ENCODE results near the gene GRID1. TPM values are rescaled to one million over a fixed set of nuclear protein-coding genes. Genes with fewer than 3 reads are reported as not detected.

The GRID1 gene
- total RNA-seq, 1 donor from 2014 or later = 0.75 TPM

GRCh38 chr10:85971494-85971893 is 395.1 kb downstream of the GRID1 start:
- no peak for TF ChIP-seq EZH2 (IDR thresholded peaks at IDR 0.05; ENCODE audit: insufficient read depth, low read length)
- TF ChIP-seq CTCF (IDR thresholded peaks at IDR 0.05; ENCODE audit: insufficient read depth, low read depth, low read length) = no peak
- Histone ChIP-seq H2AFZ (ENCODE audit: low read depth, low read length) (no peak overlapping the region), H3K4me3 (ENCODE audit: insufficient read depth, low read depth, low read length) (no peak overlapping the region), H3K9me3 (ENCODE audit: insufficient read depth, low read depth, low read length) (no peaks in the 10 kb centered on the region), H3K4me2 (ENCODE audit: low read length) (no peak overlapping the region), H3K4me1 (ENCODE audit: insufficient read depth, low read length) (no peaks in the 10 kb centered on the region), H3K27ac (ENCODE audit: low read depth, low read length) (no peak overlapping the region), H3K27me3 (ENCODE audit: insufficient read depth, low read length) (no peaks in the 10 kb centered on the region), H3K36me3 (ENCODE audit: insufficient read depth, low read length) (no peaks in the 10 kb centered on the region), H3K9ac (ENCODE audit: low read length) (no peak overlapping the region), H4K20me1 (ENCODE audit: insufficient read depth, low read length) (no peaks in the 10 kb centered on the region), H3K79me2 (ENCODE audit: insufficient read depth, low read length) (no peaks in the 10 kb centered on the region)
- no peak overlapping the region for H3K4me3 Mint-ChIP-seq (ENCODE audit: unreplicated experiment)
- no peak for FAIRE-seq
- no peak overlapping the region for H3K27ac Mint-ChIP-seq (ENCODE audit: unreplicated experiment)
- H3K4me1 Mint-ChIP-seq (ENCODE audit: low read depth, unreplicated experiment) = no peaks in the 10 kb centered on the region
- no peaks in the 10 kb centered on the region for H3K36me3 Mint-ChIP-seq (ENCODE audit: low read depth, unreplicated experiment)
- no peaks in the 10 kb centered on the region for H3K9me3 Mint-ChIP-seq (ENCODE audit: unreplicated experiment)
- DNase-seq (ENCODE audit: low read depth) = no peak
- no peaks in the 10 kb centered on the region for H3K27me3 Mint-ChIP-seq (ENCODE audit: low read depth, unreplicated experiment)

- Histone ChIP-seq H3K36me3 (ENCODE audit: insufficient read depth, low read length) (no peaks in the 10 kb centered on the region), H3K9ac (ENCODE audit: low read length) (no peak overlapping the region), H4K20me1 (ENCODE audit: insufficient read depth, low read length) (no peaks in the 10 kb centered on the region), H2AFZ (ENCODE audit: low read depth, low read length) (no peak overlapping the region), H3K79me2 (ENCODE audit: insufficient read depth, low read length) (no peaks in the 10 kb centered on the region), H3K27ac (ENCODE audit: low read depth, low read length) (no peak overlapping the region), H3K4me2 (ENCODE audit: low read length) (no peak overlapping the region), H3K4me1 (ENCODE audit: insufficient read depth, low read length) (no peaks in the 10 kb centered on the region), H3K27me3 (ENCODE audit: insufficient read depth, low read length) (no peaks in the 10 kb centered on the region), H3K4me3 (ENCODE audit: insufficient read depth, low read depth, low read length) (no peak overlapping the region), H3K9me3 (ENCODE audit: insufficient read depth, low read depth, low read length) (no peaks in the 10 kb centered on the region)
- DNase-seq (ENCODE audit: low read depth) (no peak), FAIRE-seq (no peak)
- Mint-ChIP-seq H3K9me3 (ENCODE audit: unreplicated experiment) (peaks cover 11% of the 10 kb centered on the region), H3K27ac (ENCODE audit: unreplicated experiment) (no peak overlapping the region), H3K36me3 (ENCODE audit: low read depth, unreplicated experiment) (no peaks in the 10 kb centered on the region), H3K4me1 (ENCODE audit: low read depth, unreplicated experiment) (no peaks in the 10 kb centered on the region), H3K27me3 (ENCODE audit: low read depth, unreplicated experiment) (peaks cover 3% of the 10 kb centered on the region), H3K4me3 (ENCODE audit: unreplicated experiment) (no peak overlapping the region)
- TF ChIP-seq EZH2 (IDR thresholded peaks at IDR 0.05; ENCODE audit: insufficient read depth, low read length) (no peak), CTCF (IDR thresholded peaks at IDR 0.05; ENCODE audit: insufficient read depth, low read depth, low read length) (no peak)
These were observed 399.0 kb downstream of the GRID1 start for GRCh38 chr10:85967594-85967993.

GRCh38 chr10:85961479-85962067 is 405.0 kb downstream of the GRID1 start:
- Histone ChIP-seq H2AFZ (ENCODE audit: low read depth, low read length) (no peak overlapping the region), H3K9ac (ENCODE audit: low read length) (no peak overlapping the region), H3K4me2 (ENCODE audit: low read length) (no peak overlapping the region), H3K9me3 (ENCODE audit: insufficient read depth, low read depth, low read length) (peaks cover 3% of the 10 kb centered on the region), H3K79me2 (ENCODE audit: insufficient read depth, low read length) (no peaks in the 10 kb centered on the region), H3K36me3 (ENCODE audit: insufficient read depth, low read length) (no peaks in the 10 kb centered on the region), H3K4me3 (ENCODE audit: insufficient read depth, low read depth, low read length) (no peak overlapping the region), H3K4me1 (ENCODE audit: insufficient read depth, low read length) (no peaks in the 10 kb centered on the region), H3K27me3 (ENCODE audit: insufficient read depth, low read length) (no peaks in the 10 kb centered on the region), H3K27ac (ENCODE audit: low read depth, low read length) (no peak overlapping the region), H4K20me1 (ENCODE audit: insufficient read depth, low read length) (no peaks in the 10 kb centered on the region)
- Mint-ChIP-seq H3K4me3 (ENCODE audit: unreplicated experiment) (no peak overlapping the region), H3K36me3 (ENCODE audit: low read depth, unreplicated experiment) (no peaks in the 10 kb centered on the region), H3K27ac (ENCODE audit: unreplicated experiment) (no peak overlapping the region), H3K4me1 (ENCODE audit: low read depth, unreplicated experiment) (no peaks in the 10 kb centered on the region), H3K9me3 (ENCODE audit: unreplicated experiment) (peaks cover 16% of the 10 kb centered on the region), H3K27me3 (ENCODE audit: low read depth, unreplicated experiment) (peaks cover 3% of the 10 kb centered on the region)
- DNase-seq (ENCODE audit: low read depth) = no peak
- no peak for FAIRE-seq
- TF ChIP-seq CTCF (IDR thresholded peaks at IDR 0.05; ENCODE audit: insufficient read depth, low read depth, low read length) = no peak
- no peak for TF ChIP-seq EZH2 (IDR thresholded peaks at IDR 0.05; ENCODE audit: insufficient read depth, low read length)
